K562 (cell line): ENCODE measurements around the gene ECD. TPM values are rescaled to one million over a fixed set of nuclear protein-coding genes. Genes with fewer than 3 reads are reported as not detected.

Experiments
- ARHGAP35 ChIP-seq: fragments of 450-650 bp; IDR thresholded peaks from 2 replicates; pipeline ENCODE4 v1.6.1; 2018; ENCODE audit not compliant: partially characterized antibody
- C11orf30 ChIP-seq: fragments of 450-650 bp; IDR thresholded peaks from 2 replicates; pipeline ENCODE4 v1.6.1; 2016; ENCODE audit warnings: low read depth, mild to moderate bottlenecking
- ETV1 ChIP-seq: fragments of 450-650 bp; conservative IDR thresholded peaks from 2 replicates; pipeline ENCODE4 v1.6.1; 2016; ENCODE audit warnings: missing genetic modification characterization, control low read depth, low read depth, missing compliant biosample characterization
- HNRNPUL1 ChIP-seq: fragments of 200-400 bp; formaldehyde crosslinking; IDR thresholded peaks from 2 replicates; pipeline ENCODE4 v1.6.1; 2017; ENCODE audit warnings: low read length
- MAFG ChIP-seq: fragments of 450-650 bp; conservative IDR thresholded peaks from 2 replicates; pipeline ENCODE4 v1.6.1; 2016; ENCODE audit warnings: missing genetic modification characterization, missing compliant biosample characterization
- NFIX ChIP-seq: fragments of 250-450 bp; sonication (Bioruptor Pico); IDR thresholded peaks from 2 replicates; pipeline ENCODE4 v1.4.0; 2020; ENCODE audit warnings: low read depth, mild to moderate bottlenecking, moderate library complexity
- PML ChIP-seq: IDR thresholded peaks from 2 replicates; pipeline ENCODE4 v1.6.1; 2012; ENCODE audit warnings: low read length, inconsistent platforms
- RAD51 ChIP-seq: fragments of 450-650 bp; IDR thresholded peaks from 2 replicates; pipeline ENCODE4 v1.7.1; 2016; ENCODE audit warnings: low read depth, mild to moderate bottlenecking, borderline replicate concordance
- SMARCA5 ChIP-seq: fragments of 450-650 bp; IDR thresholded peaks from 2 replicates; pipeline ENCODE4 v1.6.1; 2016
- TBP ChIP-seq: optimal IDR thresholded peaks from 2 replicates; pipeline ENCODE3; 2011; ENCODE audit warnings: low read depth, low read length, improper control_type of control experiment
- ZNF263 ChIP-seq: sonication (generic); formaldehyde crosslinking; IDR thresholded peaks from 2 replicates; pipeline ENCODE4 v1.8.0; 2022; ENCODE audit warnings: mild to moderate bottlenecking, missing genetic modification reagents, borderline replicate concordance
- ZNF316 ChIP-seq: fragments of 450-650 bp; IDR thresholded peaks from 2 replicates; pipeline ENCODE4 v1.6.1; 2016
- polyA plus RNA-seq, 8 experiments: library from polyadenylated mRNA; depleted of rRNA in 4 of 8; stranded (reverse) in 5 of 8; unstranded in 3 of 8; fragments of >200 nt; fragmentation: Nextera tagmentation in 2 of 8; fragmentation: Illumina TruSeq in 1 of 8; extraction: Ambion mirVana in 2 of 8; extraction: Trizol in 1 of 8; gene quantifications; 2 replicates each; pipeline versions ENCODE4 v1.2.1 to v1.2.3, GENCODE V29; 2011 to 2014; ENCODE audit warnings: inconsistent platforms in 1 of 8, missing spikeins in 1 of 8
- total RNA-seq, 7 experiments: library from RNA; depleted of rRNA in 6 of 7; stranded (reverse); fragments of >200 nt in 6 of 7; fragmentation: Illumina TruSeq in 2 of 7; extraction: Trizol in 2 of 7; gene quantifications; 2 replicates each; pipeline versions ENCODE4 v1.2.1 to v1.2.3, GENCODE V29; 2011 to 2021; ENCODE audit warnings: low replicate concordance in 1 of 7
- TF ChIP-seq, protein P1 (sequence below), 3 experiments: IDR thresholded peaks in 2 of 3; conservative IDR thresholded peaks in 1 of 3; 2 replicates each; pipeline ENCODE4 v1.5.1; 2011 to 2012; ENCODE audit warnings: low read length in 3 of 3, mild to moderate bottlenecking in 3 of 3, control low read depth in 2 of 3, improper control_type of control experiment in 1 of 3, inconsistent platforms in 1 of 3, low read depth in 1 of 3, mixed read lengths in 1 of 3, moderate library complexity in 1 of 3; ENCODE audit not compliant: insufficient read depth in 2 of 3
- TF ChIP-seq, protein P2 (sequence below): fragments of 450-650 bp; IDR thresholded peaks from 2 replicates; pipeline ENCODE4 v1.7.1; 2018; ENCODE audit warnings: mild to moderate bottlenecking, low read depth; ENCODE audit not compliant: partially characterized antibody
- TF ChIP-seq, protein P3 (sequence below): fragments of 250-450 bp; sonication (Bioruptor Pico); IDR thresholded peaks from 2 replicates; pipeline ENCODE4 v1.4.0; 2020; ENCODE audit warnings: mild to moderate bottlenecking, moderate library complexity
- TF ChIP-seq, protein P4 (sequence below): fragments of 250-450 bp; sonication (Bioruptor Pico); IDR thresholded peaks from 2 replicates; pipeline ENCODE4 v1.5.0; 2020; ENCODE audit warnings: mild to moderate bottlenecking, borderline replicate concordance

ECD gene
- total and polyA plus RNA-seq, 9 of the 15 experiments (the other 6 are each of a cell fraction or from before 2014, with no cell fraction given), result 33.5 to 79.9 (median 53.2) TPM

DNA sequence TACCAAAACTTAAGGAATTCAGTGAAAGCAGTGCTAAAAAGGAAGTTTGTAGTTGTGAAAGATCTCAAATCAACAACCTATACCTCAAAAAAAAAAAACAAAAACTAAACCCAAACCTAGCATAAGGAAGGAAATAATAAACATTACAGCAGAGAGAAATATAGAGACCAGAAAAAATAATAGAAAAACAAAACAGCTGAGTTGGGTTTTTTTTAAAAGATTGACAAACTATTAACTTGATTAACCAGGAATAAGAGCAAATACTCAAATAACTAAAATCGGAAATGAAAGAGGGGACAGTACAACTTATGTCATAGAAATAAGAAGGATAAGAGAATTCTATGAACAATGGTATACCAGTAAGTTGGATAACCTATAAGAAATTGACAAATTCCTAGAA, 6.7 kb downstream of the ECD start (continued):
- TF ChIP-seq, protein P1, sequence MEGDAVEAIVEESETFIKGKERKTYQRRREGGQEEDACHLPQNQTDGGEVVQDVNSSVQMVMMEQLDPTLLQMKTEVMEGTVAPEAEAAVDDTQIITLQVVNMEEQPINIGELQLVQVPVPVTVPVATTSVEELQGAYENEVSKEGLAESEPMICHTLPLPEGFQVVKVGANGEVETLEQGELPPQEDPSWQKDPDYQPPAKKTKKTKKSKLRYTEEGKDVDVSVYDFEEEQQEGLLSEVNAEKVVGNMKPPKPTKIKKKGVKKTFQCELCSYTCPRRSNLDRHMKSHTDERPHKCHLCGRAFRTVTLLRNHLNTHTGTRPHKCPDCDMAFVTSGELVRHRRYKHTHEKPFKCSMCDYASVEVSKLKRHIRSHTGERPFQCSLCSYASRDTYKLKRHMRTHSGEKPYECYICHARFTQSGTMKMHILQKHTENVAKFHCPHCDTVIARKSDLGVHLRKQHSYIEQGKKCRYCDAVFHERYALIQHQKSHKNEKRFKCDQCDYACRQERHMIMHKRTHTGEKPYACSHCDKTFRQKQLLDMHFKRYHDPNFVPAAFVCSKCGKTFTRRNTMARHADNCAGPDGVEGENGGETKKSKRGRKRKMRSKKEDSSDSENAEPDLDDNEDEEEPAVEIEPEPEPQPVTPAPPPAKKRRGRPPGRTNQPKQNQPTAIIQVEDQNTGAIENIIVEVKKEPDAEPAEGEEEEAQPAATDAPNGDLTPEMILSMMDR (IDR thresholded peaks at IDR 0.05 in 2 of 3, conservative IDR thresholded peaks at IDR 0.05 in 1 of 3; ENCODE audit: insufficient read depth in 2 of 3, low read depth in 1 of 3, low read length in 3 of 3), result no peak
- TF ChIP-seq ARHGAP35 (no peak), SMARCA5 (no peak), ZNF316 (peak; percentile 93), RAD51 (no peak), PML (no peak), TBP (no peak), C11orf30 (peak; percentile 74; the same call in 1 of the 2 replicates), MAFG (tag) (peak; percentile 45; the same call in 1 of the 2 replicates), HNRNPUL1 (no peak), ETV1 (tag) (no peak), NFIX (no peak), ZNF263 (CRISPR knock-in tag) (no peak)
- TF ChIP-seq, protein P2, sequence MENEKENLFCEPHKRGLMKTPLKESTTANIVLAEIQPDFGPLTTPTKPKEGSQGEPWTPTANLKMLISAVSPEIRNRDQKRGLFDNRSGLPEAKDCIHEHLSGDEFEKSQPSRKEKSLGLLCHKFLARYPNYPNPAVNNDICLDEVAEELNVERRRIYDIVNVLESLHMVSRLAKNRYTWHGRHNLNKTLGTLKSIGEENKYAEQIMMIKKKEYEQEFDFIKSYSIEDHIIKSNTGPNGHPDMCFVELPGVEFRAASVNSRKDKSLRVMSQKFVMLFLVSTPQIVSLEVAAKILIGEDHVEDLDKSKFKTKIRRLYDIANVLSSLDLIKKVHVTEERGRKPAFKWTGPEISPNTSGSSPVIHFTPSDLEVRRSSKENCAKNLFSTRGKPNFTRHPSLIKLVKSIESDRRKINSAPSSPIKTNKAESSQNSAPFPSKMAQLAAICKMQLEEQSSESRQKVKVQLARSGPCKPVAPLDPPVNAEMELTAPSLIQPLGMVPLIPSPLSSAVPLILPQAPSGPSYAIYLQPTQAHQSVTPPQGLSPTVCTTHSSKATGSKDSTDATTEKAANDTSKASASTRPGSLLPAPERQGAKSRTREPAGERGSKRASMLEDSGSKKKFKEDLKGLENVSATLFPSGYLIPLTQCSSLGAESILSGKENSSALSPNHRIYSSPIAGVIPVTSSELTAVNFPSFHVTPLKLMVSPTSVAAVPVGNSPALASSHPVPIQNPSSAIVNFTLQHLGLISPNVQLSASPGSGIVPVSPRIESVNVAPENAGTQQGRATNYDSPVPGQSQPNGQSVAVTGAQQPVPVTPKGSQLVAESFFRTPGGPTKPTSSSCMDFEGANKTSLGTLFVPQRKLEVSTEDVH, result no peak
- TF ChIP-seq, protein P3, sequence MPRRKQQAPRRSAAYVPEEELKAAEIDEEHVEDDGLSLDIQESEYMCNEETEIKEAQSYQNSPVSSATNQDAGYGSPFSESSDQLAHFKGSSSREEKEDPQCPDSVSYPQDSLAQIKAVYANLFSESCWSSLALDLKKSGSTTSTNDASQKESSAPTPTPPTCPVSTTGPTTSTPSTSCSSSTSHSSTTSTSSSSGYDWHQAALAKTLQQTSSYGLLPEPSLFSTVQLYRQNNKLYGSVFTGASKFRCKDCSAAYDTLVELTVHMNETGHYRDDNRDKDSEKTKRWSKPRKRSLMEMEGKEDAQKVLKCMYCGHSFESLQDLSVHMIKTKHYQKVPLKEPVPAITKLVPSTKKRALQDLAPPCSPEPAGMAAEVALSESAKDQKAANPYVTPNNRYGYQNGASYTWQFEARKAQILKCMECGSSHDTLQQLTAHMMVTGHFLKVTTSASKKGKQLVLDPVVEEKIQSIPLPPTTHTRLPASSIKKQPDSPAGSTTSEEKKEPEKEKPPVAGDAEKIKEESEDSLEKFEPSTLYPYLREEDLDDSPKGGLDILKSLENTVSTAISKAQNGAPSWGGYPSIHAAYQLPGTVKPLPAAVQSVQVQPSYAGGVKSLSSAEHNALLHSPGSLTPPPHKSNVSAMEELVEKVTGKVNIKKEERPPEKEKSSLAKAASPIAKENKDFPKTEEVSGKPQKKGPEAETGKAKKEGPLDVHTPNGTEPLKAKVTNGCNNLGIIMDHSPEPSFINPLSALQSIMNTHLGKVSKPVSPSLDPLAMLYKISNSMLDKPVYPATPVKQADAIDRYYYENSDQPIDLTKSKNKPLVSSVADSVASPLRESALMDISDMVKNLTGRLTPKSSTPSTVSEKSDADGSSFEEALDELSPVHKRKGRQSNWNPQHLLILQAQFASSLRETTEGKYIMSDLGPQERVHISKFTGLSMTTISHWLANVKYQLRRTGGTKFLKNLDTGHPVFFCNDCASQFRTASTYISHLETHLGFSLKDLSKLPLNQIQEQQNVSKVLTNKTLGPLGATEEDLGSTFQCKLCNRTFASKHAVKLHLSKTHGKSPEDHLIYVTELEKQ (CRISPR knock-in tag), result no peak
- TF ChIP-seq, protein P4, sequence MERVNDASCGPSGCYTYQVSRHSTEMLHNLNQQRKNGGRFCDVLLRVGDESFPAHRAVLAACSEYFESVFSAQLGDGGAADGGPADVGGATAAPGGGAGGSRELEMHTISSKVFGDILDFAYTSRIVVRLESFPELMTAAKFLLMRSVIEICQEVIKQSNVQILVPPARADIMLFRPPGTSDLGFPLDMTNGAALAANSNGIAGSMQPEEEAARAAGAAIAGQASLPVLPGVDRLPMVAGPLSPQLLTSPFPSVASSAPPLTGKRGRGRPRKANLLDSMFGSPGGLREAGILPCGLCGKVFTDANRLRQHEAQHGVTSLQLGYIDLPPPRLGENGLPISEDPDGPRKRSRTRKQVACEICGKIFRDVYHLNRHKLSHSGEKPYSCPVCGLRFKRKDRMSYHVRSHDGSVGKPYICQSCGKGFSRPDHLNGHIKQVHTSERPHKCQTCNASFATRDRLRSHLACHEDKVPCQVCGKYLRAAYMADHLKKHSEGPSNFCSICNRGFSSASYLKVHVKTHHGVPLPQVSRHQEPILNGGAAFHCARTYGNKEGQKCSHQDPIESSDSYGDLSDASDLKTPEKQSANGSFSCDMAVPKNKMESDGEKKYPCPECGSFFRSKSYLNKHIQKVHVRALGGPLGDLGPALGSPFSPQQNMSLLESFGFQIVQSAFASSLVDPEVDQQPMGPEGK (CRISPR knock-in tag), result no peak
